HepG2 (cell line): ENCODE measurements around the gene ACSL1. TPM values are rescaled to one million over a fixed set of nuclear protein-coding genes. Genes with fewer than 3 reads are reported as not detected.

Experiments used
- ATAC-seq: fragments of 200-7000 bp; cut with Tn5 transposase; 3 replicates; pipeline ENCODE4 v1.9.1; 2020; ENCODE audit warnings: mild to moderate bottlenecking, moderate library complexity
- BruUV-seq: library from RNA; stranded (reverse); fragments of 400-500 nt; replicated peaks from 2 replicates; lab custom pipeline; 2021; lab: Mats Ljungman, UMichigan
- CTCF ChIA-PET: fragments of 300-600 bp; formaldehyde crosslinking; extraction: SDS; loops from one replicate; lab custom pipeline; 2021; ENCODE audit warnings: low total read pairs, inconsistent platforms, low intra/inter-chr PET ratio; lab: Yijun Ruan, JAX
- POLR2A ChIA-PET: fragments of 350-600 bp; sonication (Branson Sonifier 250); formaldehyde crosslinking; loops from one replicate; lab custom pipeline; 2020; ENCODE audit warnings: antibody characterized with exemption, inconsistent platforms; lab: Yijun Ruan, JAX
- DNase-seq: peaks from one replicate; pipeline ENCODE4 v3.0.0-alpha.2; 2015; ENCODE audit warnings: low spot score
- FAIRE-seq: peaks from 3 replicates; lab custom pipeline; 2011; peaks lifted over from hg19 to GRCh38; lab: Jason Lieb, UNC
- H2AFZ ChIP-seq: one replicate; pipeline ENCODE4 v1.6.1; 2011; ENCODE audit warnings: low read length, inconsistent platforms
- H3K27ac ChIP-seq: fragments of 300-600 bp; 3 replicates; pipeline ENCODE4 v1.8.0; 2011; ENCODE audit warnings: mixed run types, mild to moderate bottlenecking, mixed read lengths, low read length, inconsistent platforms; ENCODE audit not compliant: insufficient read depth; ENCODE audit errors: extremely low read length
- H3K27me3 ChIP-seq, 2 experiments: fragments of 200-600 bp in 1 of 2; 2 replicates in 1 of 2; 3 replicates in 1 of 2; pipeline versions ENCODE4 v1.6.0 to v1.8.0; 2011; ENCODE audit warnings: low read length in 2 of 2, mild to moderate bottlenecking in 2 of 2, moderate library complexity in 2 of 2, inconsistent platforms in 1 of 2; ENCODE audit not compliant: insufficient read depth in 2 of 2, control insufficient read depth in 1 of 2
- H3K36me3 ChIP-seq, 2 experiments: fragments of 200-600 bp in 1 of 2; replicated peaks in 1 of 2; 2 replicates in 1 of 2; 3 replicates in 1 of 2; pipeline versions ENCODE4 v1.5.1 to v1.8.0; 2011; ENCODE audit warnings: low read length in 2 of 2, inconsistent platforms in 1 of 2; ENCODE audit not compliant: insufficient read depth in 2 of 2, control insufficient read depth in 1 of 2
- H3K4me1 ChIP-seq: 2 replicates; pipeline ENCODE4 v1.5.1; 2012; ENCODE audit warnings: low read length, inconsistent platforms; ENCODE audit not compliant: insufficient read depth
- H3K4me2 ChIP-seq: 2 replicates; pipeline ENCODE4 v1.6.0; 2011; ENCODE audit warnings: low read depth, low read length, inconsistent platforms
- H3K4me3 ChIP-seq, 3 experiments: fragments of 200-600 bp in 1 of 3; sonication (generic), shearing (Covaris generic) in 1 of 3; replicated peaks in 1 of 3; 2 replicates each; pipeline ENCODE4 v1.5.1; 2011 to 2016; ENCODE audit warnings: low read length in 3 of 3, inconsistent platforms in 2 of 3, low read depth in 2 of 3, mild to moderate bottlenecking in 2 of 3, control low read depth in 1 of 3, mixed read lengths in 1 of 3; ENCODE audit not compliant: insufficient read depth in 1 of 3
- H3K79me2 ChIP-seq: one replicate; pipeline ENCODE4 v1.6.1; 2011; ENCODE audit warnings: low read length, inconsistent platforms; ENCODE audit not compliant: insufficient read depth
- H3K9ac ChIP-seq: 2 replicates; pipeline ENCODE4 v1.6.0; 2011; ENCODE audit warnings: mild to moderate bottlenecking, low read depth, low read length, inconsistent platforms; ENCODE audit not compliant: insufficient read depth
- H3K9me3 ChIP-seq: 2 replicates; pipeline ENCODE4 v1.5.1; 2012; ENCODE audit warnings: mild to moderate bottlenecking, low read length
- H4K20me1 ChIP-seq: 2 replicates; pipeline ENCODE4 v1.6.0; 2011; ENCODE audit warnings: inconsistent platforms, mild to moderate bottlenecking, low read length, moderate library complexity; ENCODE audit not compliant: insufficient read depth
- ZNF670 ChIP-seq: sonication (generic); formaldehyde crosslinking; IDR thresholded peaks from 2 replicates; pipeline ENCODE4 v1.8.0; 2022; ENCODE audit warnings: mild to moderate bottlenecking, missing genetic modification reagents, borderline replicate concordance
- ZNF777 ChIP-seq: sonication (generic); formaldehyde crosslinking; IDR thresholded peaks from 2 replicates; pipeline ENCODE4 v1.4.0; 2020; ENCODE audit warnings: missing genetic modification reagents
- WGBS: methylation state at CpG from one replicate; pipeline ENCODE4 v1.1.6; 2017; ENCODE audit warnings: low lambda C conversion rate; 5-methylcytosine and 5-hydroxymethylcytosine counted together
- in situ Hi-C: cut with HindIII; loops from 2 replicates; pipeline ENCODE4 v1.10.0; 2017; ENCODE audit warnings: low pct_unique_long_range_greater_than_20kb; ENCODE audit not compliant: extremely low pct_ligation_motif_present
- intact Hi-C: fragments of 100-400 bp; cut with micrococcal nuclease; formaldehyde crosslinking; loops from one replicate; pipeline ENCODE4 v1.10.0; 2022; ENCODE audit not compliant: unreplicated experiment
- polyA plus RNA-seq, 8 experiments: library from polyadenylated mRNA; depleted of rRNA in 3 of 8; stranded (reverse) in 7 of 8; unstranded in 1 of 8; fragments of >200 nt; fragmentation: Illumina TruSeq in 4 of 8; extraction: Trizol in 4 of 8; gene quantifications; 2 replicates each; pipeline versions ENCODE4 v1.2.1 to v1.2.3, GENCODE V29; 2011 to 2016; ENCODE audit warnings: low read depth in 4 of 8, missing spikeins in 1 of 8, mixed read lengths in 1 of 8; ENCODE audit not compliant: insufficient read depth in 1 of 8
- total RNA-seq, 5 experiments: library from RNA; depleted of rRNA; stranded (reverse); fragments of >200 nt; fragmentation: Illumina TruSeq; extraction: Trizol; gene quantifications; 2 replicates each; pipeline ENCODE4 v1.2.3, GENCODE V29; 2016; ENCODE audit warnings: low read depth in 1 of 5

The ACSL1 gene
- total and polyA plus RNA-seq, 2 of the 13 experiments (the other 11 are each of a cell fraction or from before 2014, with no cell fraction given), result 10.0 to 29.8 TPM

DNA sequence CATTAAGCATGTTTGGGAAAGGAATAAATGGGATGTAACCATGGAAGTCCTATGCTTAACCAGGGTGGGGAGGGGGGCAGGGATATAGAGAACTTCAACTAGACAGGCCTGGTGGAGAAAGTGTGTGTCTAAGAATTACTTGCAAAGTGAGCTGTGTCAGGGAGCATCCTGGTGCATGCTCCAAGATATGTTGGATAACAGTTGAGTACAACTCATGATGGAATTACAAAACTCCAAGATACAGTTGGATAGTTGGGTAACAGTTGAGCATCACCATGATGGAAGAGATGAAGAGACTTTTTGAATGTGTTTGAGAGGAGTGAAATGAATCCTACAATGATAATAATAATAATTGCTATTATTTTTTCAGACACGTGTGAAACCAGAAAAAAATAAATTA lies 26.1 kb upstream of the ACSL1 start:
- no TSS peak for BruUV-seq
- 0% methylated on average over 1 of the region's 1 CpG for WGBS
- POLR2A ChIA-PET, result no interaction called here
- H3K27me3 ChIP-seq, result no peaks in the 10 kb centered on the region; a peak in 1 of 5 replicates
- H3K9ac ChIP-seq, result no peak overlapping the region
- DNase-seq, result no peak
- intact Hi-C loops (no loop called here), in situ Hi-C loops (no loop called here)
- peaks cover 7% of the 10 kb centered on the region; the same call in 1 of the 2 replicates for H3K4me1 ChIP-seq
- no peak for TF ChIP-seq ZNF670 (CRISPR knock-in tag)
- no peak overlapping the region for H2AFZ ChIP-seq
- no peak overlapping the region for H3K4me3 ChIP-seq
- H3K36me3 ChIP-seq, result no peaks in the 10 kb centered on the region
- no peak overlapping the region for H3K27ac ChIP-seq
- no peak overlapping the region for H3K4me2 ChIP-seq
- no peak for FAIRE-seq
- no peaks in the 10 kb centered on the region for H3K9me3 ChIP-seq
- H4K20me1 ChIP-seq, result no peaks in the 10 kb centered on the region
- CTCF ChIA-PET, result no interaction called here
- ATAC-seq, result no peak
- no peaks in the 10 kb centered on the region for H3K79me2 ChIP-seq

DNA sequence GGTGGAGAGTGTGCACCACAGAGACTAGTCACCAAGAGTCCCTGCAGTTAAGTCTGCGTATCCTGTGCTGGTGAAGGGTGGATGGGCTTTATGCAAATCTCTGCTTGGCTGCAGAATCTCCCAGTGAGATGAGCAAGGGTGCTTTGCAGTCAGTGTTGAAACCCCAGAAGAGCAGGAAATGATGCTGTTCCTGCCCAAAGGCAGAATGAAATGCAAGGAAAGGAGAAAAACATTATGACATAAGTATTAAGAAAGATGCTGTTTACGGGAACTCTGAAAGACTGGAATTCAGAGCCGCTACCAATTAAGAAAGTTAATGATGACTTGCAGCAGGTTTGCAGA lies 25.4 kb upstream of the ACSL1 start:
- no TSS peak for BruUV-seq
- H3K4me3 ChIP-seq, result no peak overlapping the region
- TF ChIP-seq ZNF777 (CRISPR knock-in tag), result no peak
- TF ChIP-seq, all 625 proteins: peak for 0
- H3K9ac ChIP-seq, result no peak overlapping the region
- H3K9me3 ChIP-seq, result no peaks in the 10 kb centered on the region
- intact Hi-C loops, result no loop called here
- no peak for DNase-seq
- in situ Hi-C loops, result no loop called here
- 87% methylated on average over 3 of the region's 3 CpGs for WGBS
- H3K79me2 ChIP-seq, result no peaks in the 10 kb centered on the region
- H3K27ac ChIP-seq, result no peak overlapping the region
- FAIRE-seq, result no peak
- H3K4me1 ChIP-seq, result peaks cover 7% of the 10 kb centered on the region; the same call in 1 of the 2 replicates
- H4K20me1 ChIP-seq, result no peaks in the 10 kb centered on the region
- H3K4me2 ChIP-seq, result no peak overlapping the region
- H2AFZ ChIP-seq, result no peak overlapping the region
- H3K27me3 ChIP-seq, result no peaks in the 10 kb centered on the region; a peak in 1 of 5 replicates
- no peak for ATAC-seq
- ChIA-PET CTCF (no interaction called here), POLR2A (no interaction called here)
- no peaks in the 10 kb centered on the region for H3K36me3 ChIP-seq
